SU-DHL-6 (cell line): ENCODE measurements around the gene CENPC.

Experiments
- CTCF ChIP-seq: fragments of 200-600 bp; sonication (generic); IDR thresholded peaks from one replicate; pipeline ENCODE4 v1.5.1; 2017; ENCODE audit warnings: antibody characterized with exemption, mild to moderate bottlenecking, low read length, moderate library complexity; ENCODE audit not compliant: insufficient read depth, poor library complexity, severe bottlenecking
- EZH2phosphoT487 ChIP-seq: fragments of 200-600 bp; sonication (generic), shearing (Covaris generic); conservative IDR thresholded peaks from 2 replicates; pipeline ENCODE4 v1.6.1; 2018; ENCODE audit warnings: mild to moderate bottlenecking, antibody characterized with exemption, low read length, moderate library complexity, mixed read lengths

- TF ChIP-seq CTCF (no peak), EZH2phosphoT487 (no peak)
These were observed 86.1 kb downstream of the CENPC start for GRCh38 chr4:67459164-67459563.
